Stimulated activated CD8-positive, alpha-beta memory T cell treated with anti-CD3 and anti-CD28 coated beads, Interleukin-15, amount 100 ng/mL, for 24 hours (primary cell): ENCODE data around the gene CAMK2D.

Source experiments
- DNase-seq: peaks from one replicate; pipeline ENCODE4 v3.0.0-alpha.2; 2020; ENCODE audit warnings: low read depth

The CAMK2D gene

GRCh38 chr4:113522433-113522832, 239.1 kb downstream of the CAMK2D start:
- no peak for DNase-seq

DNA sequence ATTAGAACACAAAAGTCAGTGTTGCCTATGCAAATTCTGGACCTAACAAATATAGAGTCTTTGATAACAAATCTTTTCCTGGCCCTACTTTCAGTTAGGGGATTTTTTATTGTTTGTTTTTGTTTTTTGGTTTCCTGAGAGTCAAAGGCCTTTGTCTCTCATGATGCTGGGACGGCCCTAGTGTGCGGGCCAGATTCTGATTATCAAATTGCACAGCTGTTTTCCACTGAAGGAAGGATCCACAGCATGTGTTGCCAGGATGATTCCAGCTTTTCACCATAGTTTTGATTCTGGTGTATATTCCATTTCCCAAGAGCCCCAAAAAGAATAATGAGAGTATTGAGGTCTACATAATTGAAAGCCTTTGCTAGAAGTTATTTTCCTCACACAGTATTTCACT, 248.2 kb downstream of the CAMK2D start:
- no peak for DNase-seq

DNA sequence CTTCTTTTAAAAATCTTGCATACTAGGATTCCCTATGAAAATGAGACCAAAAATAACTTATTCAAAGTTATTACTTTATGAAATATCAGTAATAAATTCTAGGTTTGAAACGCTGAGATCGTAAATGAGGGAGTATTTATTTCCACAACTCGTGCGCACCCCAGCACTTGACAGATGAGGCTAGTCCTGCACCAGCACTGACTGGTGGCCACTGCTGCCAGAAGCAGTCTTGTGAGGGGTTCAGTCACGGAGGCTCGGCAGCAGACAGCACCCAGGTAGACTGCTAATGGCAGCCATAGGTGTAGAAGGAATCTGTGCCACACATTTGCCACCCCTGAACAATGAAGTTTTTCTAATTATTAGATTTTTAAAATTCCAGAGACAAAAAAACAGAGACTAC, 248.7 kb downstream of the CAMK2D start:
- DNase-seq, result no peak

DNA sequence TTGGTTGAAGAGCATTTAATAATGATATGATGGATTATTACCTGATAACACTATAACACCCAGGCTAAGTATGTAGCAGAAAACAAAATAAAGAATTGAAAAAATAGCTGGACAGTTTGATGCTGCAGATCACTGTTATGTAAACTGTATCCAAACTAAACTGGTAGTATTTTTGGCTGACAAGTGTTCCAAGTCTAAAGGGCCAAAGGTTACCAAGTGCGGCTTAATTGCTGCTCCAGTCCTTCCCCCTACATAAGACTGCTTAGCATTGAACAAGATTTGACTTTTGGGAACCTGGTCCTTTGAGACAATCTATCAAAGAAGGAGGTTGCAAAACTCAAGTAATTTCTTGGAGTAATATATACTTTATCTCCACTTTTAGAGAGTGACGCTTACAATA, 249.6 kb downstream of the CAMK2D start:
- no peak for DNase-seq

GRCh38 chr4:113509851-113510250, 251.7 kb downstream of the CAMK2D start:
- no peak for DNase-seq

- no peak for DNase-seq
Measured at GRCh38 chr4:113505044-113505443, 256.5 kb downstream of the CAMK2D start.

DNA sequence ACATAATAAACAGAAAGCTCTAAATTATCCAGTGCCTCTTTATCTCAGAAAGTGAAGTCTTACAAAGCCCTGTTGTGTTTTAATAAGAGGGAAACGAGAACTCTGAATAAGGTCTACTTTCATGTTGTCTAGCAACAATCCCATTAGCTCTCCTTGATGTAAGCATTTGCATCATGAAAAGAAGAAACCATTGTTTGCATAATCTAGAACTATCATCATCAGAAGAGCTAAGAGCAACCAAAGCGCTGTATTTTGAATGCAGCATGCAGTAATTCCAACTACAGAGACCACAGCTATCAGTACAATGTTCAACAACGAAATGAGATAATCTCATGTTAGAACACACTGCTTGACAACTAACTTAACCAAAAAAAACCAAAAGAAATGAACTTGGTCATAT, 257.1 kb downstream of the CAMK2D start:
- no peak for DNase-seq

- DNase-seq, result no peak
Measured at GRCh38 chr4:113503691-113504090, 257.8 kb downstream of the CAMK2D start.

GRCh38 chr4:113502906-113503305, 258.6 kb downstream of the CAMK2D start:
- no peak for DNase-seq

DNA sequence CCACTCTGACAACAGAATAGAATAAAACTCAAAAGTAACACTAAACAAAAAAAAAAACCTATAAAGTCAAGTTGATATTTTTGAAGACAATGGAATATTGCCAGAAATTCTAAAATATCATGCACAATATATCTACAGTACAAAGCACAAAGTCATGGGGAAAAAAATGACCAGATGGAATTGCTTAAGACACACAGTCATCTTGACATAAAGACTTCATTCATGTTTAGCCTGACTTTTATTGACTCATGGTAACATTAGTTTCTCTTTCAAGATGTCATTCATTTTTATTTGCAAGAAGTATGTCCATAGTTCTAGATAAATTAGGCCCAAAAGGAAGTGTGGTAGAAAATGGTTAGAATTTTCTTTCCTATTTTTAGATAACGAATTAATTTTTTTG, 259.1 kb downstream of the CAMK2D start:
- DNase-seq, result no peak

DNA sequence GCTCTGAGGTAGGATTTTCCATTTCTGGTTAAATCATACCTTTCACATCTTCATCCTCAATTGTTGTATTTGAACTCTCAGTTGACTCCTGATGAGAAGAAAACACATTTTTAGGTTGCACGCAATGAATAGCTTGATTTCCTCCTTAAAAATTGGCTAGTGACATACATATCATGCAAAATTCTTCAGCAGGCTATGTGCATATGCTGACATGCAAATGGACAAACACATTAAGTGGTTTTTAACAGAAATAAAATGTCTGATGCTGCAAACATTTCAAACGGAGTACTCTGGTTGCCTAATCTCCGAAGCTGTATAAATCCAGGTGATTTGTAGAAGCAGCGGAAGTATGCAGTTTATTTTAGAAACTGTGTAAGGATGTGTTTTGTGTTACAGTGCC, 261.1 kb downstream of the CAMK2D start:
- DNase-seq, result no peak

DNA sequence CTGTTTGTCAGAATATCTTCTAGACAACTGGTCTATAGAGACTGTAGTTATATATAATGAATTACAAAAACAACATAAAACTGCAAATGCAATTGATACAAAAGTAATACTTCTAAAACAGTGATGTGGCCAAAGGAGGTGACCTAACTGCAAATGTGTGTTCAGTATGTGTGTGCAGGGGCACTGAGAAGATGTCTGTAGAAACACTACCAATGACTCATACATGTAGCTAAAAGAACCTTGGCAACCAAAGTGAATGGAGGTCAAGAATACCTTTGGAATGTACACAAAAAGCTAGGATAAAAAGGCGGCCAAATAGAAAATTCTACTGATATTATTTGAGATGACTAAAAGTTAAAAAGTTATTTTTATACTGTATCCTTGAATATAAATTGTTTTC, 261.8 kb downstream of the CAMK2D start:
- DNase-seq, result no peak

GRCh38 chr4:113499166-113499565, 262.4 kb downstream of the CAMK2D start:
- DNase-seq, result no peak

GRCh38 chr4:113497154-113497884, 264.2 kb downstream of the CAMK2D start:
- no peak for DNase-seq

GRCh38 chr4:113496698-113497097, 264.8 kb downstream of the CAMK2D start:
- DNase-seq, result no peak

DNA sequence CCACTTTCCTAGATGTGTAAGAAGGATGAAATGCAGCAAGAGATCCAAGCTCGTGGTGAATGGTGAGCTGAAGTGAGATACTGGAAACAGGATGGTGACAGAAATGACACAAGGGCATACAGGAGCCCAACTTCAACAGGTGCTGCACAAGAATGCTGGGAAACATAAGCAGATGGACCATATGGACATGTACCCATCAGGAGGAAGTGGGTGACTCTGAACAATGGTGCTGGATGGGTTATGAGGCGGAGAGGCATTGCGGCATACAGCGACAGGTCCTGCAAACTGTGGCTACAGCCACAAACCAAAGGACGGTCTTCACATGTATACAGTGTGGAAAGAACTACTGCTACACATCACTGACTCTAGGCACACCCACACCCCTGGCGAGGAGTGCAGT, 265.7 kb downstream of the CAMK2D start:
- no peak for DNase-seq

GRCh38 chr4:113483131-113483530, 278.4 kb downstream of the CAMK2D start:
- no peak for DNase-seq

GRCh38 chr4:113482325-113482724, 279.2 kb downstream of the CAMK2D start:
- DNase-seq, result no peak

DNA sequence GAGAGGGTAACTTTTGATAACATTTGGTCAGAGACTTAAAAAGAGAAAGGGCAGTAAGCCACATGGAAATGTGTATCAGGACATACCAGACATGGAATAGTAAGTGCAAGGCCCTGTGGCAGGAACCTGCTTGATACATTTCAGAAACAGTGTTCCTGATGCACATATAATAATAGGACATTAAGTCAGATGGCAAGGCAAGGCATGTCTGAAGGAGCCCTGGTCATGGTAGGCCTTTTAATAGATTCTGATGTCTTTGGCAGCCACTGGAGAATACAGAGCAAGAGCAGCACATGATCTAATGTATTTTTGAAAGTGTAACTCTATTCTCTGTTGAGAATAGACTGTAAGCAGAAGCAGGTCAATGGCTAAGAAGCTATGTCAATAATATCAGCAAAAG, 279.7 kb downstream of the CAMK2D start:
- no peak for DNase-seq

DNA sequence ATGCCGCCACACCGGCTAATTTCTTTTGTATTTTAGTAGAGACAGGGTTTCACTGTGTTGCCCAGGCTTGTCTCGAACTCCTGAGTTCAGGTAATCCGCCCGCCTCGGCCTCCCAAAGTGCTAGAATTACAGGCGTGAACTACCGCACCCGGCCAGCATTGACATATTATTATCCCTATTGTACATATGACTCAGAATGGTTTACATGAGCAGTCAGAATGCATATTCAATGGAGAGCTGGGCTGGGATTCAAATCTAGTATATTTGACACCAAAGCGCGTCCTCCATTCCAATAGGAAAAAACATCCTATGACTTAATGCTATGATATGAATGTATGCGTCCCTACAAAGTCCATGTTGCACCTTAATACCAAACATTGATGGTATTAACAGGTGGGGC, 281.4 kb downstream of the CAMK2D start:
- no peak for DNase-seq

DNA sequence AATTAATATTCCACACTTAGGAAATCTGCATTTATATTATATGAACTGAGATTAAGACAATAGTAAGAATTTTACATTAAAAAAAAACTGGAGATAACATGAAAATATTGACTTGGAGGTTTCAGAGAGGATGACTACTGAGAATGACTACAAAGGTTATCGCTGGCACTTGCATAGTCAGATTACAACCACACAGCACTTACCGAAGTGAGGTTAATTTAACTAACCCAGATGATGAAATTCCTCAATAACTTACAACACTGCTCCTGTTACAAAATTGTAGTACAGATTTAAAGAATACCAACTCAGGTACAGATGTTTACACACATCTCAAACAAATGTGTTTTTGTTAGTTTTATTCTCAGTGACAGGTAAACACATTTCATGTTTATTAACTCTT, 283.5 kb downstream of the CAMK2D start:
- no peak for DNase-seq

DNA sequence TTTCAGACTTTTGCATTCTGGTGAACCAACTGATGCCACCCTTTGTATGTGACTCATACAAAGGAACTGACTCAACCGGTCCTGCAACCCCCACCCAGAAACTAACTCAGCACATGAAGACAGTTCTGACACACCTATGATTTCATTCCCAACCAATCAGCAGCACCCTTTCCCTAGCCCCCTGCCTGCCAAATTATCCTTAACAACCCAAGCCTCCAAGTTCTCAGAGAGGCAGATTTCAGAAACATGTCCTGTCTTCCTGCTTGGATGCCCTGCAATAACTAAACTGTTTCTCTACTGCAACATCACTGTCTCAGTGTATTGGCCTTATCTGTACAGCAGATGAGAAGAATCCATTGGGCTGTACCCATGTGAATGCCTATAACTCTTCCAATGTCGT, 284.7 kb downstream of the CAMK2D start:
- DNase-seq, result no peak

GRCh38 chr4:113474017-113474416, 287.5 kb downstream of the CAMK2D start:
- DNase-seq, result no peak

- no peak for DNase-seq
Measured at GRCh38 chr4:113472864-113473263, 288.7 kb downstream of the CAMK2D start.
